HG02678 (cell line): ENCODE measurements around the gene NFASC.

ENCODE experiments used
- ATAC-seq: cut with Tn5 transposase; IDR thresholded peaks from one replicate; pipeline ENCODE4 v1.9.1; 2021; ENCODE audit warnings: mild to moderate bottlenecking, moderate library complexity; ENCODE audit not compliant: unreplicated experiment

The NFASC gene

GRCh38 chr1:204950353-204951001 is 79.8 kb downstream of the NFASC start:
- no peak for ATAC-seq

DNA sequence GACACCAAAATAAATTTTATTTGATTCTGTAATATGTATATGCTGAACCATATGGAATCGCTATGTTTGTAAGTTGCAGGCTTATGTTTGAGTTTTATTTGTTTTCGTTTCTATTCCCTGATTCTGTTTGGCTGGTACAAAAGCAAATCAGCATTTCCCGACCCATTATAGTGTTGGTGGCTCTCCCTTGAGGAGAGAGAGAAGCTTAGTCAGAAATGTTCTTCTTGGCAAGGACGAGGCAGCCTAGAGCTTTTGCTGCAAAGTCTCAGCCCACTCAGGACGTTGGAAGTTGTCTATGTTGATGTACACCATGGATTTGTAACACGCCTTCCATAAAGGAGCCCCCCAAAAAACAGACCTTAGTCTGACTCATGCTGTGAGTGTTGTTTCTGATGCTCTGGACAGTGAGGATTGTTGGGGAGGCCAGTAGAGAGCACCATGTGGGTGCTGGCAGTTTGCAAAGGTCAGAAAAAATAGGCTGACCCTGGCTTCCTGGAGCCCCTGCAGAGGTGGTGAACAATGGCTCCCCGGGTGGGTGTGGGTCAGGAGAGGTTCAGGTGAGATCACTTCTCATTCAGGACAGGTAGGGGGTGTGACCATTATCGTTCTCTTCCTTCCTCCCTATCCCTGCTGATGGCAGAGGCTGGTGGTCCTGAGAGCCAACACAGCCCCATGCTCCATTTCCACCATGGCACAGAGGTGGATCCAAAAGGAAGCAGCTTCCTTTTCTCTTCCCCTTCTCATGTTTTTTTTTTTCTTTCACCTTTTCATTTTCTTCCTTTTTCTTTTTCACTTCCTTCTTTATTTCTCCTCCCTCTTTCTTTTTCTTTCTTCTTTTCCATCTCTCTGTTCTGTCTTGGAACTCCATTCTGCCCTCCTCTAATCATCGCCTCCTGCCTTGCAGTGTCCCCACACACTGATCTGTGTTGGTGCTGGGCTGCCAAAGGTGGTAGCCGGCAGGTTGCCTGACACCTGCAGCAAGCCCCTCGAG is 88.0 kb downstream of the NFASC start:
- no peak for ATAC-seq

- no peak for ATAC-seq
Measured at GRCh38 chr1:204959374-204959773, 88.7 kb downstream of the NFASC start.

DNA sequence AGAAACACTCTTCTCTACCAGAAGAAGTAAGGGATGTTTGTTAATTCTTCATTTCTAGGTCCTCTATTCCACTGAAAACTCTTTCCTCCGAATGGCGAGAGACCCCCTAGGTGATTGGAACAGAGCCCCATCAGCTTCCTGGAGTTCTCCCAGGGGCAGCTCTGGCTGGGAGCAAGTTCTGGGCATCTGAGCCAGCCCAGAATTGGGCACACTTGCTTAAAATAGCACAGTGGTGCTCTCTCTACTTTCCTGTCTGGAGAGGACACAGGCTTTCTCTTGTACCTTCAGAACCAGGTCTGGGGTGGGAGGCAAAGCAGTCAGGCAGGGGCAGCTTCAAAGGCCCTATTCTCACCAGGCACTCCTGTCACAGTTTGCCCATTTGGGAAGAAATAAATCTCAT is 89.2 kb downstream of the NFASC start:
- no peak for ATAC-seq

- ATAC-seq: no peak
Measured at GRCh38 chr1:204960306-204961125, 89.9 kb downstream of the NFASC start.

GRCh38 chr1:204961765-204962419 is 91.2 kb downstream of the NFASC start:
- ATAC-seq: no peak

- no peak for ATAC-seq
Measured at GRCh38 chr1:204962742-204963632, 92.3 kb downstream of the NFASC start.

GRCh38 chr1:204967451-204967850 is 96.8 kb downstream of the NFASC start:
- no peak for ATAC-seq

- no peak for ATAC-seq
Measured at GRCh38 chr1:204968135-204968534, 97.5 kb downstream of the NFASC start.

DNA sequence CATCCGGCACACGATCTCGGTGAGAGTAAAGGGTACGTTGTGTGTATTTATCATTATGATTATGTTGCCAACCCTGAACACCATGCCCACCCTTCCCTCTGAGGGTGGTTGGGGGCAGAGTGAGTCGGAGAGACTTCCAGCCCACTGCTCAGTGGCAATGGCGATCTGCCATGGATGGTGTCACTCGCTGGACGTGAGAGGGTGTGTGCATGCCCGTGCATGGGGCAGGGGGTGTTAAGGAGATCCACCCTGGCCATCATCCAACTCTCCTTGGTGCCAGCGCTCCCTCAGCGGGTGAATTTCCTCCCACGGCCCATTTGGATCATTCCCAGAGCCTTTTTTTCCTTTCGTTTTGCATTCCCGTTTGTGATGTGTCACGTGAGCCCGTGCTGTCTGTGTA is 98.3 kb downstream of the NFASC start:
- ATAC-seq: no peak

GRCh38 chr1:204970937-204971336 is 100.3 kb downstream of the NFASC start:
- no peak for ATAC-seq

GRCh38 chr1:204971517-204972336 is 101.1 kb downstream of the NFASC start:
- ATAC-seq: no peak

GRCh38 chr1:204972426-204972825 is 101.8 kb downstream of the NFASC start:
- ATAC-seq: no peak

GRCh38 chr1:204973449-204973848 is 102.8 kb downstream of the NFASC start:
- no peak for ATAC-seq

DNA sequence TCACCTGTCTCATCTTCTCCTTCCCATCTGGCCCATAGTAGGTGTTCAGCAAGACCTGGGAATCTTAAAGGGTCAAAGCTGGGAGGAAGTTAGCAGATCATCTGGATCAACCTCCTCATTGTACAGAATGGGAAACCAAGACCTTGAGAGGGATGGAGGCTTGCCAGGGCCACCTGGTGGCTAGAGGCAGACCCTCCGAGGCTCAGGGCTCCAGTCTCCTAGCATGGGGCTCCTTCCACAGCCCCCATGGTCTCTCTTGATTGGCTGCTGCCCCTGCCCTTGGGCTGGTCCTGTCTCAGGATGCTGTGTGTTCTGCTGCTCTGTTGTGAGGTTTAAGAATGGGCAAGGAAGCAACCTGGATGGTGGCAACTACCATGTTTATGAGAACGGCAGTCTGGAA is 103.7 kb downstream of the NFASC start:
- ATAC-seq: no peak

- ATAC-seq: no peak
Measured at GRCh38 chr1:204975021-204975420, 104.4 kb downstream of the NFASC start.

- no peak for ATAC-seq
Measured at GRCh38 chr1:204975568-204976235, 105.0 kb downstream of the NFASC start.

DNA sequence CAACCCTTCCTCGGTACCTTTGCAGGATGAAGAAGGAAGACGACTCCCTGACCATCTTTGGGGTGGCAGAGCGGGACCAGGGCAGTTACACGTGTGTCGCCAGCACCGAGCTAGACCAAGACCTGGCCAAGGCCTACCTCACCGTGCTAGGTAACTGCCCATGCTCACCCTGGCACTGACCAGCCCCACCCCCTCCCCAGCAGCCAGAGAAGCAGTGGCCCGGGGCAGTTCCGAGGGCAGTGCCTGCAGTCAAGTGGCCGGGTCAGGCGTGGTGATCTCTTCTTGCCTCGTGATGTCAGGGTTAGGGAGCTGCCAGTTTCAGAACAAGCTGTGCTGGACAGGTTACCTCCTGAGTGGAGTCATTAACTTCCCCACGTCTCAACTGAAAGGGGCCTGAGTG is 106.0 kb downstream of the NFASC start:
- ATAC-seq: no peak
